Endothelial cell of umbilical vein (primary cell): ENCODE data around the gene GPR137B.

Source experiments
- CTCF ChIP-seq, 2 donors: IDR thresholded peaks; 1 replicate in 1 of 2; 2 replicates in 1 of 2; pipeline ENCODE4 v1.5.1; 2011; ENCODE audit warnings: low read length in 2 of 2, mild to moderate bottlenecking in 2 of 2, moderate library complexity in 2 of 2, control low read depth in 1 of 2, inconsistent platforms in 1 of 2, low read depth in 1 of 2; ENCODE audit not compliant: insufficient read depth in 1 of 2; ENCODE audit errors: extremely low read depth in 1 of 2
- EZH2 ChIP-seq: IDR thresholded peaks from 2 replicates; pipeline ENCODE4 v1.6.1; 2012; ENCODE audit warnings: borderline replicate concordance, low read depth, mild to moderate bottlenecking, moderate library complexity, low read length, inconsistent platforms; ENCODE audit not compliant: severe bottlenecking
- FOS ChIP-seq: IDR thresholded peaks from 2 replicates; pipeline ENCODE4 v1.6.1; 2011; ENCODE audit warnings: mild to moderate bottlenecking, low read length, moderate library complexity, borderline replicate concordance; ENCODE audit not compliant: insufficient read depth
- GATA2 ChIP-seq: IDR thresholded peaks from 2 replicates; pipeline ENCODE4 v1.7.0; 2011; ENCODE audit warnings: low read depth, mild to moderate bottlenecking, moderate library complexity, mixed read lengths, low read length; ENCODE audit not compliant: insufficient read length, insufficient read depth
- JUN ChIP-seq: IDR thresholded peaks from 2 replicates; pipeline ENCODE4 v1.6.1; 2011; ENCODE audit warnings: borderline replicate concordance, low read depth; ENCODE audit not compliant: insufficient read length, insufficient read depth
- MAX ChIP-seq: IDR thresholded peaks from 2 replicates; pipeline ENCODE4 v1.6.1; 2011; ENCODE audit not compliant: insufficient read depth, insufficient read length
- MYC ChIP-seq: IDR thresholded peaks from one replicate; pipeline ENCODE4 v1.6.1; 2011; ENCODE audit warnings: mild to moderate bottlenecking, low read depth, low read length
- POLR2A ChIP-seq: IDR thresholded peaks from 2 replicates; pipeline ENCODE4 v1.6.1; 2012; ENCODE audit warnings: low read depth, mild to moderate bottlenecking, control low read depth, low read length
- POLR2AphosphoS5 ChIP-seq: IDR thresholded peaks from 2 replicates; pipeline ENCODE4 v1.6.1; 2012; ENCODE audit warnings: low read depth, mild to moderate bottlenecking, control low read depth, low read length, moderate library complexity; ENCODE audit not compliant: insufficient read depth

GRCh38 chr1:236201786-236202185 lies 59.4 kb downstream of the GPR137B start:
- no peak for TF ChIP-seq CTCF (IDR thresholded peaks at IDR 0.05; ENCODE audit: extremely low read depth in 1 of 2, insufficient read depth in 1 of 2, low read depth in 1 of 2, low read length in 2 of 2)
- no peak for TF ChIP-seq FOS
- no peak for TF ChIP-seq POLR2A
- no peak for TF ChIP-seq MAX
- no peak for TF ChIP-seq MYC
- TF ChIP-seq EZH2: no peak
- no peak for TF ChIP-seq POLR2AphosphoS5
- no peak for TF ChIP-seq JUN
- TF ChIP-seq GATA2: no peak
